ENCODE results near the gene ST6GALNAC1. TPM values are rescaled to one million over a fixed set of nuclear protein-coding genes. Genes with fewer than 3 reads are reported as not detected.
A peak's percentile ranks its signal among the peaks of the same experiment; 100 is the strongest.

The ST6GALNAC1 gene, protein sequence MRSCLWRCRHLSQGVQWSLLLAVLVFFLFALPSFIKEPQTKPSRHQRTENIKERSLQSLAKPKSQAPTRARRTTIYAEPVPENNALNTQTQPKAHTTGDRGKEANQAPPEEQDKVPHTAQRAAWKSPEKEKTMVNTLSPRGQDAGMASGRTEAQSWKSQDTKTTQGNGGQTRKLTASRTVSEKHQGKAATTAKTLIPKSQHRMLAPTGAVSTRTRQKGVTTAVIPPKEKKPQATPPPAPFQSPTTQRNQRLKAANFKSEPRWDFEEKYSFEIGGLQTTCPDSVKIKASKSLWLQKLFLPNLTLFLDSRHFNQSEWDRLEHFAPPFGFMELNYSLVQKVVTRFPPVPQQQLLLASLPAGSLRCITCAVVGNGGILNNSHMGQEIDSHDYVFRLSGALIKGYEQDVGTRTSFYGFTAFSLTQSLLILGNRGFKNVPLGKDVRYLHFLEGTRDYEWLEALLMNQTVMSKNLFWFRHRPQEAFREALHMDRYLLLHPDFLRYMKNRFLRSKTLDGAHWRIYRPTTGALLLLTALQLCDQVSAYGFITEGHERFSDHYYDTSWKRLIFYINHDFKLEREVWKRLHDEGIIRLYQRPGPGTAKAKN
- total RNA-seq (1 to 10 TPM; 1.9 to 6.4 (median 3.3) TPM), polyA plus RNA-seq (1 to 10 TPM; 3.4 to 7.3 TPM)
- long read RNA-seq, donor 1, partial matches to known transcripts, result 0 of 3 reads
- long read RNA-seq, donor 1, other reads (novel, unspliced or antisense), result 1 of 3 reads
- long read RNA-seq, donor 2, partial matches to known transcripts, result 2 of 2 reads
- long read RNA-seq, donor 2, other reads (novel, unspliced or antisense), result 0 of 2 reads
- long read RNA-seq, donor 3, partial matches to known transcripts, result 2 of 8 reads
- long read RNA-seq, donor 3, other reads (novel, unspliced or antisense), result 3 of 8 reads

DNA sequence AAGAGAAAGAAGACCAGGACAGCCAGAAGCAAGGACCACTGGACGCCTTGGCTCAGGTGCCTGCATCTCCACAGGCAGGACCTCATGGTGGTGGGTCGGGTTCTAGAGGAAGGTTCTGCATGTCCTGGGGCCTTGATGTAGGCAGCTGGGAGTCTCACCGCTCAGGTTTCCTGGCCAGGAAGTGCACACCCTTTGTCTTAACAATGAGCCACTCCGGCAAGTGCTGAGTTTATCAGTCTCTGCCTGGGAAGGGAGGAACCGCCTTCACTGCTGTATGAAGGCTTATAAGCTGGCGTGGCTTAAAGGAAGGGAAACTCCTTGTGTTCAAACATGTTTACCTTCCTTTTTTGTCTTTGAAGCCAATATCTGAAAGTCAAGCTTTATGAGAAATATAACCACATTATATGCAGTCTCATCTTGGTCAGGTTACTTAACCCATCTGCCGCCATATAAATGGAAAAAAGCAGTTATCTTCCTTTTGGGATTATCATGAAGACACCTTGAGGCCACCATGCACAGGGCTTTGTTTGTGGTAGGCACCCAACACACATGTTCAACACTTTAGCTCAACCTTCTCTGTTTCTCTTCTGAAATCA, at the start of gene ST6GALNAC1:
Gene ST6GALNAC1 (minus strand): TSS at position 205 of the 596 bp plus-strand sequence. CDS start 119 bp downstream, at position 86.
- TF ChIP-seq, protein P1, sequence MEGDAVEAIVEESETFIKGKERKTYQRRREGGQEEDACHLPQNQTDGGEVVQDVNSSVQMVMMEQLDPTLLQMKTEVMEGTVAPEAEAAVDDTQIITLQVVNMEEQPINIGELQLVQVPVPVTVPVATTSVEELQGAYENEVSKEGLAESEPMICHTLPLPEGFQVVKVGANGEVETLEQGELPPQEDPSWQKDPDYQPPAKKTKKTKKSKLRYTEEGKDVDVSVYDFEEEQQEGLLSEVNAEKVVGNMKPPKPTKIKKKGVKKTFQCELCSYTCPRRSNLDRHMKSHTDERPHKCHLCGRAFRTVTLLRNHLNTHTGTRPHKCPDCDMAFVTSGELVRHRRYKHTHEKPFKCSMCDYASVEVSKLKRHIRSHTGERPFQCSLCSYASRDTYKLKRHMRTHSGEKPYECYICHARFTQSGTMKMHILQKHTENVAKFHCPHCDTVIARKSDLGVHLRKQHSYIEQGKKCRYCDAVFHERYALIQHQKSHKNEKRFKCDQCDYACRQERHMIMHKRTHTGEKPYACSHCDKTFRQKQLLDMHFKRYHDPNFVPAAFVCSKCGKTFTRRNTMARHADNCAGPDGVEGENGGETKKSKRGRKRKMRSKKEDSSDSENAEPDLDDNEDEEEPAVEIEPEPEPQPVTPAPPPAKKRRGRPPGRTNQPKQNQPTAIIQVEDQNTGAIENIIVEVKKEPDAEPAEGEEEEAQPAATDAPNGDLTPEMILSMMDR (IDR thresholded peaks at IDR 0.05), result no peak
- peaks cover 0 to 35% (median 6%) of the 10 kb centered on the region in 9 donors for H3K4me1 ChIP-seq
- H3K9me3 ChIP-seq, result peaks cover 0 to 16% (median 9%) of the 10 kb centered on the region in 11 donors
- intact Hi-C loops (cut with DNase I), result no loop called here
- no peaks in the 10 kb centered on the region for H3K36me3 ChIP-seq
- WGBS, 2 donors, result 56 to 70% methylated on average over 7 of the region's 7 CpGs
- DNase-seq, result peak; percentile 23 to 58
- H3K27me3 ChIP-seq, result no peaks in the 10 kb centered on the region
- ATAC-seq, result peak; percentile 79 to 96 (median 92)
- H3K4me3 ChIP-seq, result peak within 1 kb of the TSS in 9 of 10 donors; percentile 3 to 53 (median 37)
- H3K27ac ChIP-seq, result peak within 1 kb of the TSS; percentile 58 to 88 (median 78)

DNA sequence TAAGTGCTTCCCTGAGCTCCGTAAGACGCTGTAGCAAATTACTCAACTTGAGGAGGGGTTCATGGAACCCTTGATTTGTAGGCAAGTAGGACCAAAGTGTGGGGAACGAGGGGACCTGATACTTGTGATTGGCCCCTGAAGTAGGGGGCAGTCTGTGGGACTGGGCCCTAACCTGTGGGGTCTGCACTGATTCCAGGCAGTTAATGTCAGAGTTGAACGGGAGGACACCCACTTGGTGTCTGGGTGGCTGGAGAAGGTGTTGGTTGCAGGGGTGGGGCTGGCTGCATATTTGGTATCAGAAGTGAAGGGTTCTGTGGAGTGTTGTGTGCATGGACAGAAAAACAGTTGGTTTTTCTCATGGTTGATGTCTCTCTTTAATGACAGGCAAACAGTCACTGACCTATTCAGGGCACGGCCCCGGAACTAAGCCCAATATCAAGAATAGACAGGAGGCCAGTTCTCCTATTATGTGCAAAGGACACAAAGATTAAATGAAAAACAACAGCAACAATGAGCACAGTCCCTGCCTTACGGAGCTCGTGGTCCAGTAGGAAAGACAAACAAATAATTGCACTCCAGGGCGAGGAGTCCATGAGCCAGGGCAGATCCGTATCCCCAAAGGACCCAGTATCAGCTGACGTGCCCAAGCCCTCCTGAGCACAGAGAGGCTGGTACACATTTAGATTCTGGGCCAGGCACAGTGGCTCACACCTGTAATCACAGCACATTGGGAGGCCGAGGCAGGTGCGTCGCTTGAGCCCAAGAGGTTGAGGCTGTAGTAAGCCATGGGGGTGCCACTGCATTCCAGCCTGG, 48.0 kb upstream of the ST6GALNAC1 start:
- Histone ChIP-seq H3K27me3 (no peaks in the 10 kb centered on the region), H3K4me3 (no peak overlapping the region), H3K9me3 (no peaks in the 10 kb centered on the region), H3K27ac (peak overlapping the region; percentile 15 to 99 (median 92)), H3K4me1 (peaks cover 27 to 100% (median 93%) of the 10 kb centered on the region in 9 donors), H3K36me3 (peaks cover 0 to 18% (median 0%) of the 10 kb centered on the region in 9 donors)
- ATAC-seq (peak in 2 of 8 donors; percentile 5 to 49), DNase-seq (no peak)
- WGBS, 2 donors, result 60 to 63% methylated on average over 14 of the region's 14 CpGs
- TF ChIP-seq, protein P1 (IDR thresholded peaks at IDR 0.05), result no peak
- intact Hi-C loops (cut with DNase I), result no loop called here

DNA sequence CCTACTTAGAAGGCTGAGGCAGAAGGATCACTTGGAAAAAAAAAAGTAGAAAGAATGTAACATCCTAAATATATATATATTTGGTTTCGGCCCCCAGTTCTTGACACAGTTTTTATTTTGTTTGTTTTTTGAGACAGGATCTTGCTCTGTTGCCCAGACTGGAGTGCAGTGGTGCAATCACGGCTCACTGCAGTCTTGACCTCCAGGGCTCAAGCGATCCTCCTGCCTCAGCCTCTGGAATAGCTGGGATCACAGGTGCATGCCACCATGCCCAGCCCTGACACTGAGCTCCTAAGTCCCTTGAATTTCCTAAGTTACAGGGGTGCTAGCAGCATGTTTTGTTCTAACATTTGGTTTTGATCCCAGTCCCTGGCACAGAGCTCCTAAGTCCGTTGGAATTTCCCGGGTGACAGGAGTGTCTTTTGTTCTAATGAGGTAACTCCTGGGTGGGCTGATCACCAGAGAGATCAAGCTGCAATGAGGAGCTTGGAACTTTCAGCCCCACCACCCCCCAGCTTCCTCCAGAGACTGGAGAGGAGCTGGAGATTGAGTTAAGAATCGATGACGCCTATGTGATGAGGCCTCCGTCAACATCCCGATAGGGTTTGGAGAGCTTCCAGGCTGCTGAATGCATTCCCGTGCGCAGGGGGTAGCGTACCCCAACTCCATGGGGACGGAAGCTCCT, 47.2 kb upstream of the ST6GALNAC1 start:
- H3K4me3 ChIP-seq, result no peak overlapping the region
- peaks cover 32 to 100% (median 93%) of the 10 kb centered on the region in 9 donors for H3K4me1 ChIP-seq
- 49 to 51% methylated on average over 13 of the region's 13 CpGs for WGBS, 2 donors
- intact Hi-C loops (cut with DNase I), result no loop called here
- no peak for DNase-seq
- H3K9me3 ChIP-seq, result no peaks in the 10 kb centered on the region
- peak overlapping the region; percentile 15 to 99 (median 92) for H3K27ac ChIP-seq
- peaks cover 0 to 15% (median 0%) of the 10 kb centered on the region in 9 donors for H3K36me3 ChIP-seq
- TF ChIP-seq, protein P1 (IDR thresholded peaks at IDR 0.05), result no peak
- no peaks in the 10 kb centered on the region for H3K27me3 ChIP-seq
- no peak for ATAC-seq

Measured in heart right ventricle (tissue), 16 donors.